Ishikawa (cell line): ENCODE measurements around the gene QSOX1.

Source experiments
- CEBPB ChIP-seq: IDR thresholded peaks from 2 replicates; pipeline ENCODE4 v1.6.1; 2012
- CREB1 ChIP-seq: IDR thresholded peaks from 2 replicates; pipeline ENCODE4 v1.6.1; 2012; ENCODE audit warnings: low read depth
- EGR1 ChIP-seq: IDR thresholded peaks from 2 replicates; pipeline ENCODE4 v1.6.1; 2012
- EP300 ChIP-seq: IDR thresholded peaks from 2 replicates; pipeline ENCODE4 v1.6.1; 2012; ENCODE audit warnings: borderline replicate concordance
- FOXM1 ChIP-seq: IDR thresholded peaks from 2 replicates; pipeline ENCODE4 v1.6.1; 2012; ENCODE audit warnings: low read depth, borderline replicate concordance
- MAX ChIP-seq: IDR thresholded peaks from 2 replicates; pipeline ENCODE4 v1.6.1; 2012
- RAD21 ChIP-seq: IDR thresholded peaks from 2 replicates; pipeline ENCODE4 v1.6.1; 2012; ENCODE audit warnings: low read depth
- REST ChIP-seq: IDR thresholded peaks from 2 replicates; pipeline ENCODE4 v1.6.1; 2012; ENCODE audit warnings: low read depth, mild to moderate bottlenecking
- TAF1 ChIP-seq: IDR thresholded peaks from 2 replicates; pipeline ENCODE4 v1.6.1; 2012; ENCODE audit warnings: low read depth, mild to moderate bottlenecking
- TCF12 ChIP-seq: IDR thresholded peaks from 2 replicates; pipeline ENCODE4 v1.6.1; 2012; ENCODE audit warnings: low read depth
- TEAD4 ChIP-seq: IDR thresholded peaks from 2 replicates; pipeline ENCODE4 v1.6.1; 2012
- USF1 ChIP-seq: IDR thresholded peaks from 2 replicates; pipeline ENCODE4 v1.6.1; 2012
- YY1 ChIP-seq: IDR thresholded peaks from 2 replicates; pipeline ENCODE4 v1.6.1; 2012; ENCODE audit warnings: low read depth

- no peak for TF ChIP-seq MAX
- TF ChIP-seq RAD21, result no peak
- TF ChIP-seq REST, result no peak
- TF ChIP-seq FOXM1, result no peak
- no peak for TF ChIP-seq YY1
- TF ChIP-seq EP300, result no peak
- no peak for TF ChIP-seq CEBPB
- TF ChIP-seq EGR1, result no peak
- no peak for TF ChIP-seq CREB1
- no peak for TF ChIP-seq TEAD4
- no peak for TF ChIP-seq USF1
- TF ChIP-seq TCF12, result no peak
- no peak for TF ChIP-seq TAF1
These were observed 39.4 kb downstream of the QSOX1 start for GRCh38 chr1:180194048-180194425.
